ENCODE measurements around the gene TNFRSF4.
"Not testable (repeated sequence)": the region's sequence is repeated elsewhere in the genome, so short reads cannot be mapped to it uniquely, and the experiment has no call there.

The TNFRSF4 gene

GRCh38 chr1:1182491-1183220, 31.3 kb downstream of the TNFRSF4 start:
- DNase-seq (ENCODE audit: low spot score), result no peak

GRCh38 chr1:1181938-1182410, 32.0 kb downstream of the TNFRSF4 start:
- no peak for DNase-seq (ENCODE audit: low spot score)

GRCh38 chr1:1181129-1181937, 32.6 kb downstream of the TNFRSF4 start:
- DNase-seq (ENCODE audit: low spot score), result no peak

DNA sequence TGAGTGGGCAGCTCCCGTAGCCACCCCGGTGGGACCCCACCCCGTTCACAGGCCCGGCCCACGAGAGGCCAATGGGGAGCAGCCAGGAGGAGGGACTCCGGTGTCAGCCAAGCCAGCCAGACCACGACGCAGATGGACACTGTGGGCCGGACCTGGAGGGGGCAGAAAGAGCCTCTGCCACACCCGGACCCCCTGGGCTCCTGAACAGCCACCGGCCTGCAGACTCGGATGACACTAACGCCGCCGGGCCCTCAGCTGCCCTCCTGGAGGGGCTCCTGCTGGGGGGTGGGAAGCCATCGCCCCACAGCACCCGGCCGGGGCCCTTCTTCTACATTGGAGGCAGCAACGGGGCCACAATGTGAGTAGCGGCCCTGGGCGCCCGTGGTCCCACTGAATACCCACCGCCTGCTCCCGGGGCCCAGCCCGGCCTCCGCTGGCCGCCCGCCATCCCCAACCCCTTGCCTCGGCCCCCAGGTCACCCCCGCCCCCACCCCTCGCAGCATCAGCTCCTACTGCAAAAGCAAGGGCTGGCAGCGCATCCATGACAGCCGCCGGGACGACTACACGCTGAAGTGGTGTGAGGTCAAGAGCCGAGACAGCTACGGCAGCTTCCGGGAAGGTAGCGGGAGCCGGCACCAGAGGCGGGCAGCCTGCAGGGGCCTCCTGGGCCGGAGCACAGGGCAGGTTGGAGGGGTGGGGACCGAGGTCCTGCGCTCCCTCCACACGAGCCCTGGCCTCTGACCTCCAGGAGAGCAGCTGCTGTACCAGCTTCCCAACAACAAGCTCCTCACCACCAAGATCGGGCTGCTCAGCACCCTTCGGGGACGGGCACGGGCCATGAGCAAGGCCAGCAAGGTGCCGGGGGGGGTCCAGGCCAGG, 33.7 kb downstream of the TNFRSF4 start:
- no peak for DNase-seq (ENCODE audit: low spot score)

- DNase-seq (ENCODE audit: low spot score), result no peak
These were observed 34.5 kb downstream of the TNFRSF4 start for GRCh38 chr1:1179346-1179982.

- no peak for DNase-seq (ENCODE audit: low spot score)
These were observed 35.1 kb downstream of the TNFRSF4 start for GRCh38 chr1:1178794-1179331.

DNA sequence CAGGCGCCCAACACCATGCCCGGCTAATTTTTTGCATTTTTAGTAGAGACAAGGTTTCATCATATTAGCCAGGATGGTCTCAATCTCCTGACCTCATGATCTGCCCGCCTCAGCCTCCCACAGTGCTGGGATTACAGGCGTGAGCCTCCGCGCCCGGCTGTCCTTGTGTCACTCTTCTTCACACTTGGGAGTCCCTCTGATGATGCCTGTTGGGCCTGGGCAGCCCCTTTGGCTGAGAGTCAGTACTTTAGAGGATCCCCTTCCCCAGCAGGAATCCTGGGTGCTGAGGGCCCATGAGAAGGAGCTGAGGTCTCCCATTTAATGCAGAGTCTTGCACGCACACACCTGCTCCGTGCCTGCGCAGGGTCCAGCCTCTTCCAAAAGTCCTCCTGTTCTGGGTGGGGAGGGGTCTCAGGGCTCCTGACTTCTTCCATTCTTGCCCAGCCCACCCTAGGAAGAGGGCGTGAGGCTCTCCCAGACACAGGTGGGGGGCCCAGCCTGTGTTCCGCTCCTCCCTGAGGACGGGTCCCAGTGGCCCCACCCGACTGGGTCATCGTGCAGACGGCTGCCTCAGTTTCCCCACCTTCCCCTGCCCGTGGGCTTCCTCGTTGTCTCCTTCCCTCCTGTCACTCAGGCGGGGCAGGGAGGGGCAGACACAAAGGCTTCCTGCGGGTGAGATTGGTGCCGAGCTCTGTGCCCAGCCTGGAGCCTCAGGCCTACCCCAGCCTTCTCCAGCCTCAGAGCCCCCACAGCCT, 36.3 kb downstream of the TNFRSF4 start:
- DNase-seq (ENCODE audit: low spot score), result no peak

DNA sequence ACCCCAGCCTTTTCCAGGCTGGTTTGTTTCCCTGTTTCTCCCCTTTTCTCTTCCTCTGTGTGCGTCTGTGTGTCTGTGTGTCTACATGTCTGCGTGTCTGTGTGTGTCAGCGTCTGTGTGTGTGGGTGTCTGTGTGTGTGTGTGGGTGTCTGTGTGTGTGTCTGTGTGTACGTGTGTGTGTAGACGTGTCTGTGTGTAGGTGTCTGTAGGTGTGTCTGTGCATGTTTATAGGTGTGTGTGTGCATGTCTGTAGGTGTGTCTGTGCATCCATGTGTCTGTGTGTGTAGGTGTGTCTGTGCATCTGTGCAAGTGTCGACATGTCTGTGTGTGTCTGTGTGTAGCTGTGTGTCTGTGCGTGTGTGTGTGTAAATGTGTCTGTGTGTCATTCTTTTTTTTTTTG, 37.0 kb downstream of the TNFRSF4 start:
- DNase-seq (ENCODE audit: low spot score), result no peak

DNA sequence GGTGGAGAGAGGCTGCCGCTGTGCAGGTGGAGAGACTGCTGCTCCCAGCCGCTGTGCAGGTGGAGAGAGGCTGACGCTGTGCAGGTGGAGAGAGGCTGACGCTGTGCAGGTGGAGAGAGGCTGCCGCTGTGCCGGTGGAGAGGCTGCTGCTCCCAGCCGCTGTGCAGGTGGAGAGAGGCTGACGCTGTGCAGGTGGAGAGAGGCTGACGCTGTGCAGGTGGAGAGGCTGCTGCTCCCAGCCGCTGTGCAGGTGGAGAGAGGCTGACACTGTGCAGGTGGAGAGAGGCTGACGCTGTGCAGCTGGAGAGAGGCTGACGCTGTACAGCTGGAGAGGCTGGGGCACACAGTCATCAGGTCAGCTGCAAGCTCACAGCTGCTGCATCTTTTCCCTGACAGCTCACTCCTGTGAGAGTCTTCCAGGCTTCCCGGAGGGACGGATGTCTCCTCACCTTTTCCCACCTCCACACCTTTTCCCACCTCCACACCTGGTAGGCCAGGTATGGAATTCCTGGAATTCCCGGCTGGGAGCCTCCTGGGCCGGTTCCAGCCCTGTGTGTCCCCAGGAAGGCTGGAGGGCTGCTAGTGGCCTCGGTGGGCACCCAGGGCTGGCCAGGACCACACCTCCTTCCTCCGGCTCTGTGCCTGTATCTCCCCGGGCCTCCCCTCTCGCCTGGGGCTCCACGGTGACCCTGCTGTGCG, 37.7 kb downstream of the TNFRSF4 start:
- DNase-seq (ENCODE audit: low spot score), result not testable (repeated sequence)

DNA sequence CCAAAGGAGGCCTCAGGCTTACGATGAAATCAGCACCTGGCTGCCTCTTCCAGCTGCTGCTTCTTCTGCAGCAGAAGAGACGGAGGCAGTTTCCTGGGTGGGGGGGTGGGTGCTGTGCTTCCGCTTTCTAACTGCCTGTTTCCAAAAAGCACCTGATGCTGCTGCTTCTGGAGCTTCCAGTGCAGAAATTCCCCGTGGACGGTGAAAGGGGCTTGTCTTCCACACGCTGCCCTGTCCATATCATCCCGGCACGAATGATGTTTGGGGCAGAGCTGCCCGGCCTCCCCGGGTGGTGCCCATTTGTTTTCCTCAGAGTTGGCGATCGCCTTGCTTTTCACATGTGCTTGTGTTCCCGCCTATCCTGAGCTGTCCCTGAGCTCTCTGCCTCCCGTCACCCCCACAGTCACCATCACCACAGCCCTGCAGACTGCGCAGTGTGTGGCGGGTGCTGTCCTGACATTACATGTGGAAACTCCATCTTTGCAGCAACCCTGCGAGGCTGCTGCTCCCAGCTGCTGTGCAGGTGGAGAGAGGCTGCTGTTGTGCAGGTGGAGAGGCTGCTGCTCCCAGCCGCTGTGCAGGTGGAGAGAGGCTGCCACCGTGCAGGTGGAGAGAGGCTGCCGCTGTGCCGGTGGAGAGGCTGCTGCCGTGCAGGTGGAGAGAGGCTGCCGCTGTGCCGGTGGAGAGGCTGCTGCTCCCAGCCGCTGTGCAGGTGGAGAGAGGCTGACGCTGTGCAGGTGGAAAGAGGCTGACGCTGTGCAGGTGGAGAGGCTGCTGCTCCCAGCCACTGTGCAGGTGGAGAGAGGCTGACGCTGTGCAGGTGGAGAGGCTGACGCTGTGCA, 38.5 kb downstream of the TNFRSF4 start:
- DNase-seq (ENCODE audit: low spot score), result no peak

GRCh38 chr1:1173793-1174415, 40.0 kb downstream of the TNFRSF4 start, which contains the start of gene TTLL10:
TSS of gene TTLL10 (plus strand) at chr1:1173880. CDS start at chr1:1179216, 5,336 bp downstream.
- no peak for DNase-seq (ENCODE audit: low spot score)

- DNase-seq (ENCODE audit: low spot score), result no peak
These were observed 40.7 kb downstream of the TNFRSF4 start for GRCh38 chr1:1173061-1173792.

- DNase-seq (ENCODE audit: low spot score), result no peak
These were observed 42.2 kb downstream of the TNFRSF4 start for GRCh38 chr1:1171546-1172340.

- DNase-seq (ENCODE audit: low spot score), result no peak
These were observed 42.8 kb downstream of the TNFRSF4 start for GRCh38 chr1:1171161-1171545.

DNA sequence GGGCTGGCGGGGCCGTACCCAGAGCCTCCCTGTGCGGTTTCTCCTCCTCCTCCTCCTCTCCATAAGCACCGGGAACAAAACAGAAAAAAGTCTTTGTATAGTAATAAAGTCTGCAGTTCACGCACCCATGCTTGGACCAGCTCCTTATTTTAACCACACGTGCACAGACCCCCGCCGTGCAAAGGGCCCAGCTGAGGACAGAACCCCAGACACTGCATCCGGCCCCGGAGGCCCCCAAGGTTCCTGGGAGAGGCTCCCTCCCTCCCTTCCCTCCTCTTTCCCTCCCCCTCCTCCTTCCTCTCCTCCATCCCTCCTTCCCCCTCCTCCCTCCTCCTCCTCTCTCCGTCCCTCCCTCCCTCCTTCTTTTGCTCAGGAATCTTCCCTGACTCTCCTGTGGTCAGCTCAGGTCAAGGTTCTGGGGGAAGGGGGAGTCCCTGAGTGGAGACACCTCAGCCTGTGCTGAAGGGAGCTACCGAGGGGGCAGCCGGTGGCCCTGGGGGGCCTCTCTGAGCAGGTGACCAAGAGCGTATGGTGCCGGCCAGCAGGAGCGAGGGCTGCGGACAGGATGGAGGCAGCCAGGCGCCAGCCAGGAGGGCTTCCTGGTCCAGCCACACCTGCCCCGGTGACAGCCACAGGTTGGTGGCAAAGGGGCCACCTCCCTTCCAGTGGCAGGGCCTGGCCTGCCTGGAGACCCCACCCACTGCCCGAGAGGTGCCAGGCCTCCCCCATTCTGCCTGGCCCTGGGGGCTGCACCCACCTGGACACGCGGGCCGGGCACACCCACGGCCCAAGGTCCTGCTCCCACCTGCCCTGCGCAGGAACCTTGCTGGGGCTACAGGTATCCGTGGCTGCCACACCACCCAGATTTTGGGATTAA, 43.5 kb downstream of the TNFRSF4 start:
- DNase-seq (ENCODE audit: low spot score), result no peak

All from putamen (tissue), 1 donor.